WTC11 (cell line): Measurements from ENCODE around the gene AP3D1. TPM values are rescaled to one million over a fixed set of nuclear protein-coding genes. Genes with fewer than 3 reads are reported as not detected.

ENCODE experiments used
- CBFB ChIP-seq: sonication (generic); formaldehyde crosslinking; IDR thresholded peaks from 2 replicates; pipeline ENCODE4 v1.8.1; 2022; ENCODE audit warnings: mild to moderate bottlenecking, low read depth, missing genetic modification reagents
- CREB1 ChIP-seq: sonication (generic); formaldehyde crosslinking; IDR thresholded peaks from 2 replicates; pipeline ENCODE4 v1.8.0; 2023; ENCODE audit warnings: mild to moderate bottlenecking, missing genetic modification reagents
- EMX1 ChIP-seq: fragments of 250-450 bp; sonication (Bioruptor Pico); IDR thresholded peaks from 2 replicates; pipeline ENCODE4 v1.8.0; 2021; ENCODE audit warnings: mild to moderate bottlenecking
- GTF2I ChIP-seq: fragments of 250-450 bp; sonication (Bioruptor Pico); conservative IDR thresholded peaks from 2 replicates; pipeline ENCODE4 v1.4.0; 2021; ENCODE audit warnings: mild to moderate bottlenecking
- IRF2 ChIP-seq: sonication (generic); formaldehyde crosslinking; IDR thresholded peaks from 2 replicates; pipeline ENCODE4 v1.8.0; 2022; ENCODE audit warnings: low read depth, missing genetic modification reagents, borderline replicate concordance
- MXD4 ChIP-seq: fragments of 250-450 bp; sonication (Bioruptor Pico); IDR thresholded peaks from 2 replicates; pipeline ENCODE4 v1.8.0; 2021; ENCODE audit warnings: mild to moderate bottlenecking, moderate library complexity, borderline replicate concordance
- OVOL2 ChIP-seq: fragments of 250-450 bp; sonication (Bioruptor Pico); IDR thresholded peaks from 2 replicates; pipeline ENCODE4 v1.9.0; 2021; ENCODE audit warnings: mild to moderate bottlenecking, borderline replicate concordance
- RORB ChIP-seq: fragments of 250-450 bp; sonication (Bioruptor Pico); IDR thresholded peaks from 2 replicates; pipeline ENCODE4 v1.9.0; 2021; ENCODE audit warnings: mild to moderate bottlenecking
- SMAD3 ChIP-seq: sonication (generic); formaldehyde crosslinking; IDR thresholded peaks from 2 replicates; pipeline ENCODE4 v1.8.0; 2022; ENCODE audit warnings: missing genetic modification reagents, mild to moderate bottlenecking, borderline replicate concordance
- TCF7 ChIP-seq: sonication (generic); formaldehyde crosslinking; IDR thresholded peaks from 2 replicates; pipeline ENCODE4 v1.8.0; 2022; ENCODE audit warnings: mild to moderate bottlenecking, low read depth, missing genetic modification reagents, moderate library complexity
- TEAD4 ChIP-seq: sonication (generic); formaldehyde crosslinking; IDR thresholded peaks from 2 replicates; pipeline ENCODE4 v1.8.0; 2022; ENCODE audit warnings: mild to moderate bottlenecking, missing genetic modification reagents
- TP53 ChIP-seq: sonication (generic); formaldehyde crosslinking; IDR thresholded peaks from 2 replicates; pipeline ENCODE4 v1.8.1; 2023; ENCODE audit warnings: mild to moderate bottlenecking, missing genetic modification reagents
- ZNF121 ChIP-seq: sonication (generic); formaldehyde crosslinking; IDR thresholded peaks from 2 replicates; pipeline ENCODE4 v1.8.0; 2023; ENCODE audit warnings: missing genetic modification reagents
- ZNF232 ChIP-seq: sonication (generic); formaldehyde crosslinking; IDR thresholded peaks from 2 replicates; pipeline ENCODE4 v1.8.0; 2022; ENCODE audit warnings: mild to moderate bottlenecking, missing genetic modification reagents
- ZNF396 ChIP-seq: fragments of 250-450 bp; sonication (Bioruptor Pico); IDR thresholded peaks from 2 replicates; pipeline ENCODE4 v1.8.0; 2021; ENCODE audit warnings: mild to moderate bottlenecking, moderate library complexity, borderline replicate concordance
- ZNF416 ChIP-seq: fragments of 250-450 bp; sonication (Bioruptor Pico); IDR thresholded peaks from 2 replicates; pipeline ENCODE4 v1.9.0; 2021; ENCODE audit warnings: mild to moderate bottlenecking, inconsistent platforms
- ZNF423 ChIP-seq: fragments of 250-450 bp; sonication (Bioruptor Pico); IDR thresholded peaks from 2 replicates; pipeline ENCODE4 v2.1.2; 2022; ENCODE audit warnings: mild to moderate bottlenecking, moderate library complexity
- total RNA-seq: library from RNA; stranded (reverse); gene quantifications from 3 replicates; pipeline ENCODE4 v1.2.3, GENCODE V29; 2021
- TF ChIP-seq, protein P1 (sequence below): sonication (generic); formaldehyde crosslinking; IDR thresholded peaks from 2 replicates; pipeline ENCODE4 v1.8.1; 2023; ENCODE audit warnings: mild to moderate bottlenecking, moderate library complexity, missing genetic modification reagents
- TF ChIP-seq, protein P2 (sequence below): fragments of 250-450 bp; sonication (Bioruptor Pico); IDR thresholded peaks from 2 replicates; pipeline ENCODE4 v1.9.0; 2021; ENCODE audit warnings: moderate library complexity, mild to moderate bottlenecking, inconsistent platforms, borderline replicate concordance
- TF ChIP-seq, protein P3 (sequence below): sonication (generic); formaldehyde crosslinking; IDR thresholded peaks from 2 replicates; pipeline ENCODE4 v1.8.1; 2022; ENCODE audit warnings: low read depth, mild to moderate bottlenecking, moderate library complexity, missing genetic modification reagents, borderline replicate concordance
- TF ChIP-seq, protein P4 (sequence below): sonication (generic); formaldehyde crosslinking; IDR thresholded peaks from 2 replicates; pipeline ENCODE4 v1.8.1; 2023; ENCODE audit warnings: mild to moderate bottlenecking, missing genetic modification reagents
- TF ChIP-seq, protein P5 (sequence below): sonication (generic); formaldehyde crosslinking; IDR thresholded peaks from 2 replicates; pipeline ENCODE4 v1.8.0; 2022; ENCODE audit warnings: missing genetic modification reagents
- TF ChIP-seq, protein P6 (sequence below): sonication (generic); formaldehyde crosslinking; IDR thresholded peaks from 2 replicates; pipeline ENCODE4 v1.8.0; 2022; ENCODE audit warnings: mild to moderate bottlenecking, missing genetic modification reagents
- TF ChIP-seq, protein P7 (sequence below): sonication (generic); formaldehyde crosslinking; IDR thresholded peaks from 2 replicates; pipeline ENCODE4 v1.8.1; 2023; ENCODE audit warnings: mild to moderate bottlenecking, missing genetic modification reagents, borderline replicate concordance
- TF ChIP-seq, protein P8 (sequence below): sonication (generic); formaldehyde crosslinking; IDR thresholded peaks from 2 replicates; pipeline ENCODE4 v1.8.1; 2022; ENCODE audit warnings: mild to moderate bottlenecking, moderate library complexity, missing genetic modification reagents
- TF ChIP-seq, protein P9 (sequence below): sonication (generic); formaldehyde crosslinking; IDR thresholded peaks from 2 replicates; pipeline ENCODE4 v1.8.0; 2022; ENCODE audit warnings: mild to moderate bottlenecking, missing genetic modification reagents

The AP3D1 gene
- total RNA-seq, 1 experiment from 2014 or later = 190 TPM

DNA sequence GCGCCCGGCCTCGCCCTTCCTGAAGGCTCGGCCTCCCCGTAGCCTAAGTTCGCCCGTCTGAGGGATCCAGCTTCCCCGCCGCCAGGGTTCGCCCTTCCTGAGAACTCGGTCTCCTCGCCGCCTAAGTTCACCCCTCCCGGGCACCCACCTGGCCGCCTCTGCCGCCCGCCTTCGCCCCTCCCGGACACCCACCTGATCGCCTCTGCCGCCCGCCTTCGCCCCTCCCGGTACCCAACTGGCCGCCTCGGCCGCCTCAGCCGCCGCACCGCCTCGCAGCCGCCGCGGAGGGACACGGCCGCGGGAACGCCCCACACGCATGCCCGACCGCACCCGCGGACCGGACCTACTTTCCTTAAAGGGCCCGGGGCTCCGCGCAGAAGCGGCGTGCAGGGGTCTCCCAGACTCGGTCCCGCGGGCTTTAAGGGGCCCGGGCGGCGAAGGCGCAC is 55.3 kb downstream of the AP3D1 start, which contains the start of gene MOB3A (continued):
- 0 out of 2 replicates have a peak, but pooled peaks have one; percentile 29 for TF ChIP-seq EMX1
- TF ChIP-seq, protein P1, sequence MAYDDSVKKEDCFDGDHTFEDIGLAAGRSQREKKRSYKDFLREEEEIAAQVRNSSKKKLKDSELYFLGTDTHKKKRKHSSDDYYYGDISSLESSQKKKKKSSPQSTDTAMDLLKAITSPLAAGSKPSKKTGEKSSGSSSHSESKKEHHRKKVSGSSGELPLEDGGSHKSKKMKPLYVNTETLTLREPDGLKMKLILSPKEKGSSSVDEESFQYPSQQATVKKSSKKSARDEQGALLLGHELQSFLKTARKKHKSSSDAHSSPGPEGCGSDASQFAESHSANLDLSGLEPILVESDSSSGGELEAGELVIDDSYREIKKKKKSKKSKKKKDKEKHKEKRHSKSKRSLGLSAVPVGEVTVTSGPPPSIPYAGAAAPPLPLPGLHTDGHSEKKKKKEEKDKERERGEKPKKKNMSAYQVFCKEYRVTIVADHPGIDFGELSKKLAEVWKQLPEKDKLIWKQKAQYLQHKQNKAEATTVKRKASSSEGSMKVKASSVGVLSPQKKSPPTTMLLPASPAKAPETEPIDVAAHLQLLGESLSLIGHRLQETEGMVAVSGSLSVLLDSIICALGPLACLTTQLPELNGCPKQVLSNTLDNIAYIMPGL (CRISPR knock-in tag) = peak; percentile 77; the same call in 1 of the 2 replicates
- no peak for TF ChIP-seq SMAD3
- TF ChIP-seq, protein P2, sequence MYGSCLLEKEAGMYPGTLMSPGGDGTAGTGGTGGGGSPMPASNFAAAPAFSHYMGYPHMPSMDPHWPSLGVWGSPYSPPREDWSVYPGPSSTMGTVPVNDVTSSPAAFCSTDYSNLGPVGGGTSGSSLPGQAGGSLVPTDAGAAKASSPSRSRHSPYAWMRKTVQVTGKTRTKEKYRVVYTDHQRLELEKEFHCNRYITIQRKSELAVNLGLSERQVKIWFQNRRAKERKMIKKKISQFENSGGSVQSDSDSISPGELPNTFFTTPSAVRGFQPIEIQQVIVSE (CRISPR knock-in tag) = no peak
- no peak for TF ChIP-seq ZNF396 (CRISPR knock-in tag)
- TF ChIP-seq TEAD4 (CRISPR knock-in tag) = no peak
- no peak for TF ChIP-seq CREB1
- no peak for TF ChIP-seq GTF2I (CRISPR knock-in tag)
- TF ChIP-seq MXD4 (CRISPR knock-in tag) = no peak
- TF ChIP-seq RORB = no peak
- no peak for TF ChIP-seq ZNF416
- TF ChIP-seq, protein P3, sequence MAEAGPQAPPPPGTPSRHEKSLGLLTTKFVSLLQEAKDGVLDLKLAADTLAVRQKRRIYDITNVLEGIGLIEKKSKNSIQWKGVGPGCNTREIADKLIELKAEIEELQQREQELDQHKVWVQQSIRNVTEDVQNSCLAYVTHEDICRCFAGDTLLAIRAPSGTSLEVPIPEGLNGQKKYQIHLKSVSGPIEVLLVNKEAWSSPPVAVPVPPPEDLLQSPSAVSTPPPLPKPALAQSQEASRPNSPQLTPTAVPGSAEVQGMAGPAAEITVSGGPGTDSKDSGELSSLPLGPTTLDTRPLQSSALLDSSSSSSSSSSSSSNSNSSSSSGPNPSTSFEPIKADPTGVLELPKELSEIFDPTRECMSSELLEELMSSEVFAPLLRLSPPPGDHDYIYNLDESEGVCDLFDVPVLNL (CRISPR knock-in tag) = no peak
- TF ChIP-seq, protein P4, sequence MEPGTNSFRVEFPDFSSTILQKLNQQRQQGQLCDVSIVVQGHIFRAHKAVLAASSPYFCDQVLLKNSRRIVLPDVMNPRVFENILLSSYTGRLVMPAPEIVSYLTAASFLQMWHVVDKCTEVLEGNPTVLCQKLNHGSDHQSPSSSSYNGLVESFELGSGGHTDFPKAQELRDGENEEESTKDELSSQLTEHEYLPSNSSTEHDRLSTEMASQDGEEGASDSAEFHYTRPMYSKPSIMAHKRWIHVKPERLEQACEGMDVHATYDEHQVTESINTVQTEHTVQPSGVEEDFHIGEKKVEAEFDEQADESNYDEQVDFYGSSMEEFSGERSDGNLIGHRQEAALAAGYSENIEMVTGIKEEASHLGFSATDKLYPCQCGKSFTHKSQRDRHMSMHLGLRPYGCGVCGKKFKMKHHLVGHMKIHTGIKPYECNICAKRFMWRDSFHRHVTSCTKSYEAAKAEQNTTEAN = no peak
- TF ChIP-seq, protein P5, sequence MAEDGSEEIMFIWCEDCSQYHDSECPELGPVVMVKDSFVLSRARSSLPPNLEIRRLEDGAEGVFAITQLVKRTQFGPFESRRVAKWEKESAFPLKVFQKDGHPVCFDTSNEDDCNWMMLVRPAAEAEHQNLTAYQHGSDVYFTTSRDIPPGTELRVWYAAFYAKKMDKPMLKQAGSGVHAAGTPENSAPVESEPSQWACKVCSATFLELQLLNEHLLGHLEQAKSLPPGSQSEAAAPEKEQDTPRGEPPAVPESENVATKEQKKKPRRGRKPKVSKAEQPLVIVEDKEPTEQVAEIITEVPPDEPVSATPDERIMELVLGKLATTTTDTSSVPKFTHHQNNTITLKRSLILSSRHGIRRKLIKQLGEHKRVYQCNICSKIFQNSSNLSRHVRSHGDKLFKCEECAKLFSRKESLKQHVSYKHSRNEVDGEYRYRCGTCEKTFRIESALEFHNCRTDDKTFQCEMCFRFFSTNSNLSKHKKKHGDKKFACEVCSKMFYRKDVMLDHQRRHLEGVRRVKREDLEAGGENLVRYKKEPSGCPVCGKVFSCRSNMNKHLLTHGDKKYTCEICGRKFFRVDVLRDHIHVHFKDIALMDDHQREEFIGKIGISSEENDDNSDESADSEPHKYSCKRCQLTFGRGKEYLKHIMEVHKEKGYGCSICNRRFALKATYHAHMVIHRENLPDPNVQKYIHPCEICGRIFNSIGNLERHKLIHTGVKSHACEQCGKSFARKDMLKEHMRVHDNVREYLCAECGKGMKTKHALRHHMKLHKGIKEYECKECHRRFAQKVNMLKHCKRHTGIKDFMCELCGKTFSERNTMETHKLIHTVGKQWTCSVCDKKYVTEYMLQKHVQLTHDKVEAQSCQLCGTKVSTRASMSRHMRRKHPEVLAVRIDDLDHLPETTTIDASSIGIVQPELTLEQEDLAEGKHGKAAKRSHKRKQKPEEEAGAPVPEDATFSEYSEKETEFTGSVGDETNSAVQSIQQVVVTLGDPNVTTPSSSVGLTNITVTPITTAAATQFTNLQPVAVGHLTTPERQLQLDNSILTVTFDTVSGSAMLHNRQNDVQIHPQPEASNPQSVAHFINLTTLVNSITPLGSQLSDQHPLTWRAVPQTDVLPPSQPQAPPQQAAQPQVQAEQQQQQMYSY = no peak
- no peak for TF ChIP-seq IRF2 (CRISPR knock-in tag)
- TF ChIP-seq, protein P6, sequence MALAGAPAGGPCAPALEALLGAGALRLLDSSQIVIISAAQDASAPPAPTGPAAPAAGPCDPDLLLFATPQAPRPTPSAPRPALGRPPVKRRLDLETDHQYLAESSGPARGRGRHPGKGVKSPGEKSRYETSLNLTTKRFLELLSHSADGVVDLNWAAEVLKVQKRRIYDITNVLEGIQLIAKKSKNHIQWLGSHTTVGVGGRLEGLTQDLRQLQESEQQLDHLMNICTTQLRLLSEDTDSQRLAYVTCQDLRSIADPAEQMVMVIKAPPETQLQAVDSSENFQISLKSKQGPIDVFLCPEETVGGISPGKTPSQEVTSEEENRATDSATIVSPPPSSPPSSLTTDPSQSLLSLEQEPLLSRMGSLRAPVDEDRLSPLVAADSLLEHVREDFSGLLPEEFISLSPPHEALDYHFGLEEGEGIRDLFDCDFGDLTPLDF (CRISPR knock-in tag) = no peak
- TF ChIP-seq, protein P7, sequence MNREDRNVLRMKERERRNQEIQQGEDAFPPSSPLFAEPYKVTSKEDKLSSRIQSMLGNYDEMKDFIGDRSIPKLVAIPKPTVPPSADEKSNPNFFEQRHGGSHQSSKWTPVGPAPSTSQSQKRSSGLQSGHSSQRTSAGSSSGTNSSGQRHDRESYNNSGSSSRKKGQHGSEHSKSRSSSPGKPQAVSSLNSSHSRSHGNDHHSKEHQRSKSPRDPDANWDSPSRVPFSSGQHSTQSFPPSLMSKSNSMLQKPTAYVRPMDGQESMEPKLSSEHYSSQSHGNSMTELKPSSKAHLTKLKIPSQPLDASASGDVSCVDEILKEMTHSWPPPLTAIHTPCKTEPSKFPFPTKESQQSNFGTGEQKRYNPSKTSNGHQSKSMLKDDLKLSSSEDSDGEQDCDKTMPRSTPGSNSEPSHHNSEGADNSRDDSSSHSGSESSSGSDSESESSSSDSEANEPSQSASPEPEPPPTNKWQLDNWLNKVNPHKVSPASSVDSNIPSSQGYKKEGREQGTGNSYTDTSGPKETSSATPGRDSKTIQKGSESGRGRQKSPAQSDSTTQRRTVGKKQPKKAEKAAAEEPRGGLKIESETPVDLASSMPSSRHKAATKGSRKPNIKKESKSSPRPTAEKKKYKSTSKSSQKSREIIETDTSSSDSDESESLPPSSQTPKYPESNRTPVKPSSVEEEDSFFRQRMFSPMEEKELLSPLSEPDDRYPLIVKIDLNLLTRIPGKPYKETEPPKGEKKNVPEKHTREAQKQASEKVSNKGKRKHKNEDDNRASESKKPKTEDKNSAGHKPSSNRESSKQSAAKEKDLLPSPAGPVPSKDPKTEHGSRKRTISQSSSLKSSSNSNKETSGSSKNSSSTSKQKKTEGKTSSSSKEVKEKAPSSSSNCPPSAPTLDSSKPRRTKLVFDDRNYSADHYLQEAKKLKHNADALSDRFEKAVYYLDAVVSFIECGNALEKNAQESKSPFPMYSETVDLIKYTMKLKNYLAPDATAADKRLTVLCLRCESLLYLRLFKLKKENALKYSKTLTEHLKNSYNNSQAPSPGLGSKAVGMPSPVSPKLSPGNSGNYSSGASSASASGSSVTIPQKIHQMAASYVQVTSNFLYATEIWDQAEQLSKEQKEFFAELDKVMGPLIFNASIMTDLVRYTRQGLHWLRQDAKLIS (CRISPR knock-in tag) = no peak
- no peak for TF ChIP-seq ZNF232 (CRISPR knock-in tag)
- TF ChIP-seq, protein P8, sequence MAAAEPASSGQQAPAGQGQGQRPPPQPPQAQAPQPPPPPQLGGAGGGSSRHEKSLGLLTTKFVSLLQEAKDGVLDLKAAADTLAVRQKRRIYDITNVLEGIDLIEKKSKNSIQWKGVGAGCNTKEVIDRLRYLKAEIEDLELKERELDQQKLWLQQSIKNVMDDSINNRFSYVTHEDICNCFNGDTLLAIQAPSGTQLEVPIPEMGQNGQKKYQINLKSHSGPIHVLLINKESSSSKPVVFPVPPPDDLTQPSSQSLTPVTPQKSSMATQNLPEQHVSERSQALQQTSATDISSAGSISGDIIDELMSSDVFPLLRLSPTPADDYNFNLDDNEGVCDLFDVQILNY = peak; percentile 73; the same call in 1 of the 2 replicates
- no peak for TF ChIP-seq CBFB
- TF ChIP-seq, protein P9, sequence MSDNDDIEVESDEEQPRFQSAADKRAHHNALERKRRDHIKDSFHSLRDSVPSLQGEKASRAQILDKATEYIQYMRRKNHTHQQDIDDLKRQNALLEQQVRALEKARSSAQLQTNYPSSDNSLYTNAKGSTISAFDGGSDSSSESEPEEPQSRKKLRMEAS (CRISPR knock-in tag) = peak; percentile 68; the same call in 1 of the 2 replicates
- TF ChIP-seq ZNF423 (CRISPR knock-in tag) = no peak
- no peak for TF ChIP-seq OVOL2 (CRISPR knock-in tag)
- TF ChIP-seq ZNF121 (CRISPR knock-in tag) = no peak
- TF ChIP-seq TCF7 (CRISPR knock-in tag) = no peak
- TF ChIP-seq TP53 = no peak
